ENCODE data around the gene NAP1L5.

The NAP1L5 gene

DNA sequence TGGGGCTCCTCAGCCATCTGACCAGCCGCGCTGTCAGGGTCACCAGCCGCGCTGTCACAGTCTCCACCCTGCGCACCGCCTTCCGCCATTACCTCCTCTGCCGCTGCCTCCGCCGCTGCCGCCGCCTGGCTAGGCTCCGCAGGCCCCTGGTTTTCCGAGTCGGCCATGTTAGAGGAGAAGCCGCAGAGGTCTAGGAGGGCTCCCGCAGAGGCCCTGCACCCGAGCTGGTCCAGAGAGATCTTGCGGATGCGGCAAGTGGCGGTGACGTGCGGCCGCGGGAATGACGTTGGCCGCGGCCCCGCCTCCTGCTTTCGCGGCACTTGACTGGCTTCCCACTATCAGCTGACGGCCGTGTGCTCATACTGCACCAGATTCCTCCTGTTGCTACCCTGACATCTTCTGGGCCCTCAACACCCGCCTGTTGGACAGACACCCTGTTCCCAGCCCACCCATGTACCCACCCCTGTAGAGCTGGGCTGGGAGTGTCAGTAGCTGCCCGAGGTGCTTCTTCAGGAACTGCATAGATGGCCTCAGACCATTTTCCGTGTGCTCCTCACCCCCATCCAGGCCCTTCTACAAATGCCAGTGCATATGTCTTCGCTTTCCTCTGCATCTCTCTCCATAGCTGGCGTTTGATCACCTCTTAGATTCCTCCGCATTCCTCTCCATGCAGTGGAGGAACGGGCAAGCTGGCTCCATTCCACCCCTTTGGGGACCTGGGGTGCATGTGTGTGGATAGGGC lies at the start of gene NAP1L5:
TSS of gene NAP1L5 (minus strand) at position 242 of the 742 bp plus-strand sequence. CDS start at position 167, 75 bp downstream.
- peak; percentile 32; the same call in 1 of the 2 replicates for TF ChIP-seq POLR2A (IDR thresholded peaks at IDR 0.05; ENCODE audit: low read depth, low read length)
- DNase-seq (ENCODE audit: insufficient read length, low spot score): no peak
- FAIRE-seq: no peak

DNA sequence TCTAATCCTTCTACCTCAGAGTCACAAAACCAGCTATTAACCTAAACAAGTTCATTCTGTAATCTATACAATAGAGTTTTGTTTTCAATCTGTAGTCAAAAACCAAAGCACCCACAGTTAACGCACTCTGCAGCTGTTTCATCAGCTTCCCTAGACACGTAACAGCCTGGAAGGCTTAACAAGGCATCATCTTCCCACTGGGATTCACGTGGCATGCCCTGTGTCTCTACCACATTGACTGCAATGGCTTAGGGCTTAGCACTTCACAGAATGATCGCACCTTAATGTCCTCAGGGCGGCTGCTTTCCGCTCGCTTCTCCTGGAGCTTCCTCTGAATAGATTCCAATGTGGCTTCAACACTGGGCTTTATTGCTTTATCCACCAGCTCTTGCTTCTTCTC lies 49.7 kb upstream of the NAP1L5 start:
- FAIRE-seq (no peak), DNase-seq (ENCODE audit: insufficient read length, low spot score) (no peak)
- TF ChIP-seq POLR2A (IDR thresholded peaks at IDR 0.05; ENCODE audit: low read depth, low read length): no peak

- no peak for FAIRE-seq
- no peak for DNase-seq (ENCODE audit: insufficient read length, low spot score)
- no peak for TF ChIP-seq POLR2A (IDR thresholded peaks at IDR 0.05; ENCODE audit: low read depth, low read length)
Observed at GRCh38 chr4:88746206-88746605, 48.6 kb upstream of the NAP1L5 start.

DNA sequence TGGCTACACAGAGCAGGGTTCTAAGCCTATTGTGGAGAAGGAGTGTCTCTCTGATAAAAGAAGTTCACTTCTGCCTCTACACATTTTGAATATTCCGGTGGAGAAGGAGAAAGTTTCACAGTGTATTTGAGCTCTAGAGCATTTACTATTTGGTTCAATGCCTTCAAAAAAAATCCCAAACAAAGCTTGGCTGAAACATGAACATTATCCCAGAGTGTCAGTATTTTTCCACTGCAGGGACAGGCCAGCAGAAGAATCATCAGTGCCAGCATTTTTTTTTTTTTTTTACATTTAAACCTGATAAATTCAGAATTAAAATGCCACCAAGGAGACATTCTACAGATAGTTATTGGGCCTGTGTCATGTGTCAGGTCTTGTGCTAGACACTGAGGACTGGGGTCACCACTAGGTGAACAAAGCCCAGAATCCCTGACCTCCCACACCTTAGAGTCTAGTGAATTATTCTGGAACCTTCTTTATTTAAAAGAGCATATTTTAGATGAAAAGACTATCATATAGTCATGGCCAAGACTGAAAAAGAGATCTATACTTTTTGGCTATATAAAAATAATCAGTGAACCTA lies 48.0 kb upstream of the NAP1L5 start:
- no peak for TF ChIP-seq POLR2A (IDR thresholded peaks at IDR 0.05; ENCODE audit: low read depth, low read length)
- DNase-seq (ENCODE audit: insufficient read length, low spot score) (no peak), FAIRE-seq (no peak)

DNA sequence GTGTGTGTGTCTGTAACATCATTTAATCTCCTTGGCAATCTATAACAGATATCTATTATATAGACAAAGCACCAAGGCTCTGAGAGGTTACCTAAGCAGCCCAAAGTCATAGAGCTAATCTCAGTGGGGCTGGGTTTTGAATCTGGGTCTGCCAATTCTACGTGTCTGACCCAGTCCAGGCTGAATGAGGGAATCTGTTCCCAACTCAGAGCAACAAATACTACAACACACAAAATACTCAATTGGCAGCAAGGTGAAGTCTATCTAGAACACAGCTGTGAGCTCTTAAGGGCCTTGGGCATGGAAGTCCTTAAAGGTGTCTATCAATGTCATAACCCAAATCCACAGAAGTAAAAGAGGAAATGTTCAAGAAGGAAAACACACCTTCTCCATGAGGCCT lies 47.5 kb upstream of the NAP1L5 start:
- FAIRE-seq: no peak
- DNase-seq (ENCODE audit: insufficient read length, low spot score): no peak
- no peak for TF ChIP-seq POLR2A (IDR thresholded peaks at IDR 0.05; ENCODE audit: low read depth, low read length)

DNA sequence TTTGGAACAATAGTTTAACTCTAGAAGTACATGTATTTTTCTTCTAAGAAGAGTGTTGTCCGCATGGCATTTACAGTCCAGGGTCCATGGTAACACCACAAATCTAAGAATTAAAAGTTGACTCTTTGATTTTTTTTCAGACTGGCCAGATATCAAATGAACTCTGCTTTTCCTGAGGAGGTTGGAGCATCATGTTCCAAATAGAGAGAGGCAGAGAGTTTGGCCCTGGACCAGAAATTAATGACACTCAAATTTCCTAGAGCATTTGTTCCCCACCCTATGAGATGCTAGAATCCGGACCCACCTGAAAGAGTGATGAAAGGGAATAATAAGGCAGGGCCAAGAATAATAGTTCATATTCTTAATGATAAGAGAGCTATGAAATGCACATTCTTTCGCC lies 47.0 kb upstream of the NAP1L5 start:
- TF ChIP-seq POLR2A (IDR thresholded peaks at IDR 0.05; ENCODE audit: low read depth, low read length): no peak
- FAIRE-seq (no peak), DNase-seq (ENCODE audit: insufficient read length, low spot score) (no peak)

DNA sequence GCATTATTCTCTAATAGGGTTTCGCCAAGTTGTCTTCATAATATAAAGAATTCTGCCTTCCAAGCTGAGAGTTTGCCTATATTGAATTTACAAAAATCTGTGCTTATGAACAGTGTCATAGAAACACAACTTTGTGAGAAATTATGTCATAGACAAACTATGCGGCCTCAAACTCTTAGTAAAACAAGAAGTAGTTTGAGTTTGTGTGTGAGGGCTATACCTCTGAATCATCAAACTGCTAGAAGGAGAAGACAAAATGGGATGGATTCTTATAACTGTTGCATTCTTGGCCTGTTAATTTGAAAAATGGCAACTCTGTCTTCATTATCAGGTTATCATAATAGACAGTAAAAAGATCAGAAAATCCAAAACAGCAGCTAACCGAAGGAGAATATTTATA lies 46.1 kb upstream of the NAP1L5 start:
- DNase-seq (ENCODE audit: insufficient read length, low spot score) (peak; percentile 5), FAIRE-seq (no peak)
- TF ChIP-seq POLR2A (IDR thresholded peaks at IDR 0.05; ENCODE audit: low read depth, low read length): no peak

DNA sequence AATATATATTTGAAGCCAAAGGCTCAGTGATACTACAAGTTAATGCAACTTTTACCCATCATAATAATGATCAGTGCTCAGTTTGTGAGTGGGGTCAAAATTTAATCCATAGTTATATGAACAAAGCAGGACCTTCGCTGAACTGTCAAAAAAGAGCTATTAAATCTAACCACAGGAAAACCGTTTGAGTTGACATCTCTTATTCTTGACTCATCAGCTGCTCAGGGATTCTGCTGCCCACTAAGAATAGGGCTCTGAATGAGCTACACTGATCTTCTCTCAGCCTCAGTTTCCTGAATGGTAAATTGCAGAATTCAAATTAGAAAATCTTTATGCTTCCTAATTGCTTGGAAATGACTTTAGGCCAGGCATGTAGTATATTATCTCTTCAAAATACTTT lies 44.9 kb upstream of the NAP1L5 start:
- TF ChIP-seq POLR2A (IDR thresholded peaks at IDR 0.05; ENCODE audit: low read depth, low read length): no peak
- DNase-seq (ENCODE audit: insufficient read length, low spot score) (no peak), FAIRE-seq (no peak)

DNA sequence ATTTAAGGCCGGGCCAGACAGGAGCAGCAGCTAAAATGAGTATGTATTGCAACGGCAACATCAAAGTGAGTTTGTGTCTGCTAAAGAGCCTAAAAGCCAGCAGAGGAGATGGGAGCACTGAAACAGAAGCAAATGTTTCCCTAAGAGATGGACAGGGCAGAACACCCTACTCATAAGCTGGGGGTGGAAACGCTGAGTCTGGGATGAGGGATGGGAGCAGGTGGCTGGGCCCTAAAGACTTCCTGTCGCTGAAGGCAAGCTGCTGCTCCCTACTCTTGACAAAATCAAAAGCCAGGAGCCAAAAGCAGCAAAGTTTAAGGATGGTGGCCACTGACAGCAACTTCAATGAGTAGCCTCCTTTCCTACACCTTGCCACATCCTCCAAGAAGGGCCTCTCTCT lies 40.6 kb upstream of the NAP1L5 start:
- no peak for DNase-seq (ENCODE audit: insufficient read length, low spot score)
- no peak for FAIRE-seq
- no peak for TF ChIP-seq POLR2A (IDR thresholded peaks at IDR 0.05; ENCODE audit: low read depth, low read length)

GRCh38 chr4:88737307-88737941 lies 39.8 kb upstream of the NAP1L5 start:
- FAIRE-seq (no peak), DNase-seq (ENCODE audit: insufficient read length, low spot score) (no peak)
- no peak for TF ChIP-seq POLR2A (IDR thresholded peaks at IDR 0.05; ENCODE audit: low read depth, low read length)

- DNase-seq (ENCODE audit: insufficient read length, low spot score): no peak
- FAIRE-seq: no peak
- no peak for TF ChIP-seq POLR2A (IDR thresholded peaks at IDR 0.05; ENCODE audit: low read depth, low read length)
Observed at GRCh38 chr4:88736264-88736663, 38.6 kb upstream of the NAP1L5 start.

DNA sequence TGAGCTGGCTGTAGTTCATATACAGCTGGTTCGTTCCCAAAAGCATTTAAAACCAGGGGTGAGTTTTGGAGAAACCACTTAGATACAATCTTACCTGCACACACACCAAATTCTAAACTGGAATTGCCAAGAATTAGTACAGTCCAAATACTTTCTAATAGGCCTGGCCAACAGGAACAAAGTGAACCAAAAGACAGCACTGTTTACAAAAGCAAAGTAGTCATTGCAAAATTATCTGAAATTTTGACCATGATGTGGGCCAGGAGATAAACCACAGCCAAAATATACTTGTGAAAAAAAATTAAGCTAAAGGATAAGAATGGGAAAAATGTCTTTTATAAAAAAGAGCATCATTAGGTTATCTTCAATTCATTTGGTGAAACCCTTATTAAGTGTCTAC lies 37.9 kb upstream of the NAP1L5 start:
- FAIRE-seq: no peak
- no peak for TF ChIP-seq POLR2A (IDR thresholded peaks at IDR 0.05; ENCODE audit: low read depth, low read length)
- DNase-seq (ENCODE audit: insufficient read length, low spot score): no peak

DNA sequence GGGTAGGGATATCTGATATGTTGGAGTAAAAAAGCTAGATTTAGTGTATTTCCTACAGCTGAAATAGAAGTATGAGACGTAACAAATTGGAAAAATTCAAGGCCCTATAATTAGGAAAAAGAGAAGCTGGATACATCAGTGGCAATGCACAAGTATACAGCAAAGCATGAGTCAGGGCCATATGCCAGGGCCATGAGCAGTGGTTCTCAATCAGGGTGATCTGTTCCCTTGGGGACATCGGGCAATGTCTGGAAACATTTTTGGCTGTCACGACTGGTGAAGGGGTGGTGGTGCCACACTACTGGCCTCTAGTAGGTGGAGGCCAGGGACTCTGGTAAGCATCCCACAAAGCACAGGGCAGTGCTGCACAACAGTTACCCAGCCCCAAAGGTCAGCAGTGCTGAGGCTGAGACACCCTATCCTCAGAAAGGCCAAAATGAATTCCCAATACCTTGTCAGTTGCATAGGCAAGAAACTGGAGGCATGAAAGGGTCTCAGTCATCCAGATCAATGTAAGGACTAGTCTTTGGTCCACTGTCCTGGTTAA lies 36.8 kb upstream of the NAP1L5 start:
- FAIRE-seq (no peak), DNase-seq (ENCODE audit: insufficient read length, low spot score) (no peak)
- no peak for TF ChIP-seq POLR2A (IDR thresholded peaks at IDR 0.05; ENCODE audit: low read depth, low read length)

- FAIRE-seq: no peak
- DNase-seq (ENCODE audit: insufficient read length, low spot score): no peak
- no peak for TF ChIP-seq POLR2A (IDR thresholded peaks at IDR 0.05; ENCODE audit: low read depth, low read length)
Observed at GRCh38 chr4:88732714-88733368, 35.2 kb upstream of the NAP1L5 start.

Data from H54 (cell line).